Central memory CD8-positive, alpha-beta T cell (primary cell): ENCODE data around the gene OLA1.
"Not testable (repeated sequence)": the region's sequence is repeated elsewhere in the genome, so short reads cannot be mapped to it uniquely, and the experiment has no call there.

Source experiments
- ATAC-seq: fragments of 150-1000 bp; cut with Tn5 transposase; replicated peaks from 2 replicates; pipeline ENCODE4 v1.10.0; 2022; ENCODE audit warnings: mild to moderate bottlenecking, moderate FRiP score, moderate number of reproducible peaks; ENCODE audit not compliant: poor library complexity, severe bottlenecking; ENCODE audit errors: extremely low read depth
- DNase-seq, 2 donors: peaks; one replicate each; pipeline ENCODE4 v3.0.0; 2021; ENCODE audit warnings: low spot score in 2 of 2
- H3K27ac Mint-ChIP-seq: one replicate; pipeline ENCODE4 v1.8.0; 2022; ENCODE audit warnings: low read depth, mild to moderate bottlenecking, moderate library complexity, mixed read lengths
- H3K27me3 Mint-ChIP-seq: one replicate; pipeline ENCODE4 v1.8.0; 2022; ENCODE audit warnings: mixed read lengths
- H3K36me3 Mint-ChIP-seq: one replicate; pipeline ENCODE4 v1.8.0; 2022; ENCODE audit warnings: mild to moderate bottlenecking, moderate library complexity, mixed read lengths; ENCODE audit not compliant: insufficient read depth
- H3K4me1 Mint-ChIP-seq: one replicate; pipeline ENCODE4 v1.8.0; 2022; ENCODE audit warnings: mixed read lengths
- H3K4me3 Mint-ChIP-seq: one replicate; pipeline ENCODE4 v1.8.0; 2022; ENCODE audit warnings: mild to moderate bottlenecking, moderate library complexity, mixed read lengths
- H3K9me3 Mint-ChIP-seq: one replicate; pipeline ENCODE4 v1.8.0; 2022; ENCODE audit warnings: mixed read lengths

Gene OLA1

DNA sequence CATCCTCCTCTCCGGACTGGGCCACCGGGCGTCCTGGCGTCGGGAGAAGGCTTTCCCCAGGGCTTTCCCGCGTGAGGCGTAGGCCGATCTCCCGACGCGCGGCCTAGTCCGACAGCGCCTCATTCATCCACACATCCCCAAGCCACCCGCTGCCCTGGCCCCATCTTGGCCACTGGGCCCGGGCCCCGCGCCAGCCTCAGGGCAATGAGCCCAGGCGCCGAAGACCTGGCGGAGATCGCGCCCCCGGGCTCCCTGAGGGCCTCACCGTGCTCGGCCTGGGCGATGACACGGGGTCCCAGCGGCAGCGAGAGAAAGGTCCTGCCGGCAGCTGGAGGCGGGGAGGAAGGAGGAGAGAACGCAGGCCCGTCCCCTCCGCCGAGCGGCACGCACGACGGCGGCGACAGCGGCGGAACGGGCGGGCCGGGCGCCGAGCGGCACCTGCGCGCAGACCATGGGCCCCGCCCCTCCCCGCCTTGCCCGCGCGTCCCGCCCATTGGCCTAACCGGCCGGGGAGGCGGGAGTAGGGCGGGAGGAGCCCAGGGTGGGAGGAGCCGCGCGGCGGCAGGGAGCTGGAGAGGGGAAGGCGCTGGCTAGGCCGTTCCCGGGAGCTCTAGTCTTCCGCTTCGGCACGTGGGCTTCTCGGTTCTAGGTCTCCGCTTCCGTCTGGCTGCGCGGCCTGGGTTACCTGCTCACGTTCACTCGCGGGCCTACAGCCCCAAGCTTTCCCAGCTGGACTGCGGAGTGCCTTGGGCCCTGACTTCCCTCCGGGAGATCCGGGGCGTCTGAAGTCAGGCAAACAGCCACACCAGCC lies at the start of gene OLA1:
TSS of gene OLA1 (minus strand) at position 346 of the 811 bp plus-strand sequence. CDS start 1,717 bp downstream, outside the sequence.
- peaks cover 10% of the 10 kb centered on the region for H3K36me3 Mint-ChIP-seq
- H3K4me1 Mint-ChIP-seq = peaks cover 10% of the 10 kb centered on the region
- no peaks in the 10 kb centered on the region for H3K9me3 Mint-ChIP-seq
- DNase-seq (peak; percentile 89 to 95), ATAC-seq (peak; percentile 98)
- H3K4me3 Mint-ChIP-seq = peak within 1 kb of the TSS; percentile 87
- no peaks in the 10 kb centered on the region for H3K27me3 Mint-ChIP-seq
- H3K27ac Mint-ChIP-seq = peak within 1 kb of the TSS; percentile 80

DNA sequence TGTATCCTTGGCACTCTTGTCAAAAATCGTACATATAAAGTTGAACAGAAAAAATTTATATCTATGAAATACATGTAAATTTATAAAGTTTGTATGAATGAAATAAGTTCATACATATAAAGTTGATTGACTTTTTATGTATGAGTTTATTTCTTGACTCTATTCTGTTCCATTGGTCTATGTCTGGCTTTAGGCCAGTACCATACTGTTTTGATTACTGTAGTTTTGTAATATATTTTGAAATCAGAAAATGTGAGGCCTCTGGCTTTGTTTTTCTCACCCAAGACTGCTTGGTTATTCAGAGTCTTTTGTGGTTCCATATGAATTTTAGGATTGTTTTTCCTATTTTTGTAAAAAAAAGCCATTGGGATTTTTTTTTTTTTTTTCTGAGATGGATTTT lies 44.6 kb upstream of the OLA1 start:
- no peak overlapping the region for H3K27ac Mint-ChIP-seq
- no peaks in the 10 kb centered on the region for H3K4me1 Mint-ChIP-seq
- H3K27me3 Mint-ChIP-seq = peaks cover 53% of the 10 kb centered on the region
- DNase-seq (no peak), ATAC-seq (no peak)
- no peak overlapping the region for H3K4me3 Mint-ChIP-seq
- peaks cover 2% of the 10 kb centered on the region for H3K36me3 Mint-ChIP-seq
- H3K9me3 Mint-ChIP-seq = no peaks in the 10 kb centered on the region

DNA sequence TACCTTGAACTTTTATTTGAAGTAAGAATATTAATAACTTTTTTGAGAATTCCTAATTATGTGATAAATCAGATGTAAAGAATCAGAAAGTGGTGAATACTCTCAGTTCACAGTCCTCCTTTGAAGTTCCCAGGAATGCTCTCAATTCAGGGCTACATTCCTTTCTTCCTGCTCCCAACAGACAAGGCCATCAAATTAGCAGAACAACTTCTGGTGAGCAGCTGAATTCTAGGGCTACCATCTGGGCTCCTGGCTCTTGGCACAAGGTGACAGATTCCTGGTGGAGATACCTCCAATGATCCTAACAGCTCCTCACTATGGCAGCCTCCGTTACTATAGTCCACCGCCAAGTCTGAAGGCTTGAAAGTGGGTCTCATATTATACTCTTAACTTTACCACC lies 37.8 kb upstream of the OLA1 start:
- no peaks in the 10 kb centered on the region for H3K36me3 Mint-ChIP-seq
- ATAC-seq = no peak
- H3K27ac Mint-ChIP-seq = no peak overlapping the region
- H3K4me3 Mint-ChIP-seq = no peak overlapping the region
- H3K9me3 Mint-ChIP-seq = no peaks in the 10 kb centered on the region
- DNase-seq = no peak
- peaks cover 78% of the 10 kb centered on the region for H3K27me3 Mint-ChIP-seq
- H3K4me1 Mint-ChIP-seq = no peaks in the 10 kb centered on the region

DNA sequence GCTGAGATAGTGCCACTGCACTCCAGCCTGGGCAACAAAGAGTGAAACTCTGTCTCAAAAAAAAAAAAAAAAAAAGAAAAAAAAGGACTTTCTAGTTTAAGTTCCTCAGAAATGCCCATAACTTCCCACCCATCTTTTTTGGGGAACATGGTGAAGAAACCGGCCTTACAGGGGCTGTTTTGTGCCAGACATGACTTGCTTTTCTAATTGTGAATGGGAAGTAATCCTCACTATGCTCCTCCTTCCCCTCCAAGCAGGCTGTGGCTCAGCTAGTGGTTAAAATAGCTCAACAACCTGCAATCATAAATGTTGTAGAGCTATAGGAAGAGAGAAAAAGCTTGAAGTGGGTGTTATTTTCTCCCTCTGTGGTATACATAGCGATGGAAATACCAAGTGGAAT lies 34.1 kb upstream of the OLA1 start:
- Mint-ChIP-seq H3K27ac (no peak overlapping the region), H3K4me1 (no peaks in the 10 kb centered on the region), H3K36me3 (no peaks in the 10 kb centered on the region), H3K4me3 (no peak overlapping the region), H3K9me3 (no peaks in the 10 kb centered on the region), H3K27me3 (peaks cover 65% of the 10 kb centered on the region)
- DNase-seq (no peak), ATAC-seq (no peak)

DNA sequence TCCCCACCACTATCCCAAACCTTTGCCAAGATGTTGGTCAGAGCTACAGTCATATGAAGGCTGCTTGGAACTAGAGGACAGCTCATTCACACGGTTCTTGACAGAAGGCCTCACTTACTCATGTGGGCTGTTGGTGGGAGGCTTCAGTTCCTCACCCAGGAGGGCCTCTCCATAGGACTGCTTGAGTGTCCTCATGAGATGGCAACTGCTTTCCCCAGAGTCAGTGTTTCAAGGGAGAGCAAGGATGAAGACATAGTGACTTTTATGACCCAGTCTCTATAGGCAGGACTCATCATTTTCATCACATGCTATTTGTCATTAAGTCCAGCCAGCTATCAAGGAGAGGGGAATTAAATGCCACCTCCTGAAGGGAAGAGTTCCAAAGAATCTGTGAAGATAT lies 33.4 kb upstream of the OLA1 start:
- peaks cover 58% of the 10 kb centered on the region for H3K27me3 Mint-ChIP-seq
- DNase-seq = no peak
- H3K36me3 Mint-ChIP-seq = no peaks in the 10 kb centered on the region
- ATAC-seq = no peak
- no peaks in the 10 kb centered on the region for H3K9me3 Mint-ChIP-seq
- no peaks in the 10 kb centered on the region for H3K4me1 Mint-ChIP-seq
- no peak overlapping the region for H3K4me3 Mint-ChIP-seq
- H3K27ac Mint-ChIP-seq = no peak overlapping the region

DNA sequence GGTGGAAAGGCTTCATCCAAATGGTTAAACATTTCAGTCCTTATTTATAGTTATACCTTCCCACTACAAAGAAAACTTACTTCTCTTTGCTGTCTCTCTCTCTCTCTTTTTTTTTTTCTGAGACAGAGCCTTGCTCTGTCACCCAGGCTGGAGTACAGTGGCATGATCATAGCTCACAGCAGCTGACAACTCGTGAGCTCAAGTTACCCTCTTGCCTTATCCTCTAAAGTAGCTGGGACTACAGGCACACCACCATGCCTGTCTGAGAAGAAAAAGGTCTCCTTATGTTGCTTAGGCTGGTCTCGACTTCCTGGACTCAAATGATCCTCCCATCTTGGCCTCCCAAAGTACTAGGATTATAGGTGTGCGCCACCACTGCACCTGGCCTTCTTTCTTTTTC lies 32.3 kb upstream of the OLA1 start:
- Mint-ChIP-seq H3K4me1 (no peaks in the 10 kb centered on the region), H3K27me3 (peaks cover 47% of the 10 kb centered on the region), H3K27ac (no peak overlapping the region), H3K4me3 (no peak overlapping the region), H3K9me3 (no peaks in the 10 kb centered on the region), H3K36me3 (no peaks in the 10 kb centered on the region)
- ATAC-seq = no peak
- no peak for DNase-seq

DNA sequence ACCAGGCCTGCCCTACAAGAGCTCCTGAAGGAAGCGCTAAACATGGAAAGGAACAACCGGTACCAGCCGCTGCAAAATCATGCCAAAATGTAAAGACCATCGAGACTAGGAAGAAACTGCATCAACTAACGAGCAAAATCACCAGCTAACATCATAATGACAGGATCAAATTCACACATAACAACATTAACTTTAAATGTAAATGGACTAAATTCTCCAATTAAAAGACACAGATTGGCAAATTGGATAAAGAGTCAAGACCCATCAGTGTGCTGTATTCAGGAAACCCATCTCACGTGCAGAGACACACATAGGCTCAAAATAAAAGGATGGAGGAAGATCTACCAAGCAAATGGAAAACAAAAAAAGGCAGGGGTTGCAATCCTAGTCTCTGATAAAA lies 21.9 kb upstream of the OLA1 start:
- H3K9me3 Mint-ChIP-seq, H3K4me3 Mint-ChIP-seq, H3K27ac Mint-ChIP-seq, H3K4me1 Mint-ChIP-seq, DNase-seq, ATAC-seq, H3K36me3 Mint-ChIP-seq: not testable (repeated sequence)
- peaks cover 42% of the 10 kb centered on the region for H3K27me3 Mint-ChIP-seq

DNA sequence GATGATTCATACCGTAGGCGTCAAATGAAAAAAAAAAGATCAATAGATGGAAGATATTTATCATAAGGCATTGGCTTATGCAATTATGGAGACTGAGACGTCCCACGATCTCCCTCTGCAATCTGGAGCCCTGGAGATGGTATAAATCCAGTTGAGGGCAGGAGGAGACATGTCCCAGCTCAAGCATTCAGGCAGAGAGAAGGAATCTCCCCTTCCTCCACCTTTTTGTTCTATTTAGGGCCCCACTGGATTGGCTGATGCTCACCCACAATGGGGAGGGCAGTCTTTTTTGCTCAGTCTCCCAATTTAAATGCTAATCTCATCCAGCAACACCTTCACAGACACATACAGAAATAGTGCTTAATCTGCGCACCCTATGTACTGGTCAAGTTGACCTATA lies 18.0 kb upstream of the OLA1 start:
- no peak for DNase-seq
- no peak overlapping the region for H3K4me3 Mint-ChIP-seq
- H3K9me3 Mint-ChIP-seq = no peaks in the 10 kb centered on the region
- no peaks in the 10 kb centered on the region for H3K36me3 Mint-ChIP-seq
- ATAC-seq = no peak
- peaks cover 65% of the 10 kb centered on the region for H3K27me3 Mint-ChIP-seq
- H3K27ac Mint-ChIP-seq = no peak overlapping the region
- H3K4me1 Mint-ChIP-seq = no peaks in the 10 kb centered on the region

DNA sequence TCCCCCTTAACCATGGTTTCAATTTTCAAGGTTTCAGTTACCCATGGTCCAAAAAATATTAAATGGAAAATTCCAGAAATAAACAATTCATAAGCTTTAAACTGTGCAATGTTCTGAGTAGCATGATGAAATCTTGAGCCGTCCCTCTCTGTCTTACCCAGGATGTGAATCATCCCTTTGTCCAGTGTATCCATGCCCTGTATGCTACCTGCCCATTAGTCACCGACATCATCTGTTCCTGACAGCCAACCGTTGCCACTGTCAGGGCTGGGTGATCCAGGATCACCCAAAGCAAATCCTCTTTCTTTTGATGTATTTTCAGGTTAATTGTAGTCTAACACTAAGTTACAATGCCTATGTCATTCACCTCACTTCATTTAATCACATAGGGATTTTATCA lies 15.7 kb upstream of the OLA1 start:
- no peak overlapping the region for H3K4me3 Mint-ChIP-seq
- peaks cover 67% of the 10 kb centered on the region for H3K27me3 Mint-ChIP-seq
- H3K4me1 Mint-ChIP-seq = no peaks in the 10 kb centered on the region
- H3K27ac Mint-ChIP-seq = no peak overlapping the region
- H3K36me3 Mint-ChIP-seq = no peaks in the 10 kb centered on the region
- DNase-seq (no peak), ATAC-seq (no peak)
- no peaks in the 10 kb centered on the region for H3K9me3 Mint-ChIP-seq

DNA sequence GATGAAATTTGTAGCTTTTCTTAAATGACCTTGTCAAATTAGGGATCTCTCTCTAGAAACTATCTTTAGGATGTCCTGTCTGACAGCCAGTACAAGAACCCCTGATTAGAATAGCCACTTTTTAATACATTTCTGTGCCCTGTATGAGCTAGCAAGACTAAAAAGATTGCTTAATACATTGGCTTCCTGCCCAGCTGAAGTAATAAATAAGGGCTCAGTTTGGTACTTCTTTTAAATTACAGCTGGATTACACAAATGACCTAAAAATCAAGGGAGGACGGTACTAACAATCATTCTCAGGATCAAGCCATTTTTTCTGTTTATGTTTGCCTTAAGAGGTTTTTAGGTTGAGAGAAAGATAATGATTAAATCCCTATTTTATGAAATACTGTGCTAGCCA lies 11.6 kb upstream of the OLA1 start:
- ATAC-seq = no peak
- Mint-ChIP-seq H3K4me3 (no peak overlapping the region), H3K4me1 (no peaks in the 10 kb centered on the region), H3K36me3 (no peaks in the 10 kb centered on the region), H3K27ac (no peak overlapping the region), H3K27me3 (peaks cover 35% of the 10 kb centered on the region), H3K9me3 (no peaks in the 10 kb centered on the region)
- no peak for DNase-seq

DNA sequence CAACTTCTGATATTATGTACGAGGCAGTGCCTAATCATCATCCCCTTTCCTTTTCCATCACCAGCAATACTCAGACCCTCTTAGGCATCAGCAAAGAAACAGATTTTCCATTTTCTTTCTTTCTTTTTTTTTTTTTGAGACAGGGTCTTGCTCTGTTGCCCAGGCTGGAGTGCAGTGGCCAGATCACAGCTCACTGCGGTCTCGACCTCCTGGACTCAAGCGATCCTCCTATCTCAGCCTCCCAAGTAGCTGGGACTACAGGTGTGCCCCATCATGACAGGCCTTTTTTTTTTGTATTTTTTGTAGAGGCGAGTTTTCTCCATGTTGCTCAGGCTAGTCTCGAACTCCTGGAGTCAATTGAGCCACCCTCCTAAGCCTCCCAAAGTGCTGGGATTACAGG lies 5.9 kb upstream of the OLA1 start:
- Mint-ChIP-seq H3K36me3 (no peaks in the 10 kb centered on the region), H3K4me1 (no peaks in the 10 kb centered on the region), H3K27me3 (peaks cover 8% of the 10 kb centered on the region), H3K9me3 (no peaks in the 10 kb centered on the region), H3K27ac (no peak overlapping the region), H3K4me3 (no peak overlapping the region)
- ATAC-seq (no peak), DNase-seq (no peak)

DNA sequence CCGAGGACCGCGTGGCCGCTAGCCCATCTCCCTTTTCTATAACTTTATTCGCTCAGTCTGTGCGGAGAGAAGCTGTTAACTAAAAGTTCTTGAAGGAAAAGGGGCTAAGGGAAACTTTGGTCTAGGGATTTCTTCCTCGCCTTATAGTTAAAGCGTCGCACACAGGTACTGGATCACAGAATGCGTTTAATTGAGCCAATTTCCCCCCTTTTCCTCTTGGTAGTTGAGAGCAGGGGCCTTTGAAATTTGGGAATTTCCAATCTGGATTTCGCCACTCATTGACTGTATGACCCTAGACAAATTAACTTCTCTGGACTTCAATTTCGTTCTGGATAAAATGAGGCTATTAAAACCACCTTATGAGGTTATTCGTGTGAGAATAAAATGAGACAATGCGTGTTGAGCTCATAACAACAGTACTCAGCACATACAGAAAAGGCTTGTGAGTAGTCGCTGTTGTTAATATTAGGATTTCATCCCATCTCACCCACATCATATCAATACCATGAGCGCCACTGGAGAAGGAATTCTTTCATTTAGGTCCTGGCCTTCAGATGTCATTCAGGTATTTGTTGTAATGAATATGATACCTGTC lies 763 bp upstream of the OLA1 start:
- ATAC-seq = no peak
- no peak overlapping the region for H3K27ac Mint-ChIP-seq
- no peaks in the 10 kb centered on the region for H3K27me3 Mint-ChIP-seq

DNA sequence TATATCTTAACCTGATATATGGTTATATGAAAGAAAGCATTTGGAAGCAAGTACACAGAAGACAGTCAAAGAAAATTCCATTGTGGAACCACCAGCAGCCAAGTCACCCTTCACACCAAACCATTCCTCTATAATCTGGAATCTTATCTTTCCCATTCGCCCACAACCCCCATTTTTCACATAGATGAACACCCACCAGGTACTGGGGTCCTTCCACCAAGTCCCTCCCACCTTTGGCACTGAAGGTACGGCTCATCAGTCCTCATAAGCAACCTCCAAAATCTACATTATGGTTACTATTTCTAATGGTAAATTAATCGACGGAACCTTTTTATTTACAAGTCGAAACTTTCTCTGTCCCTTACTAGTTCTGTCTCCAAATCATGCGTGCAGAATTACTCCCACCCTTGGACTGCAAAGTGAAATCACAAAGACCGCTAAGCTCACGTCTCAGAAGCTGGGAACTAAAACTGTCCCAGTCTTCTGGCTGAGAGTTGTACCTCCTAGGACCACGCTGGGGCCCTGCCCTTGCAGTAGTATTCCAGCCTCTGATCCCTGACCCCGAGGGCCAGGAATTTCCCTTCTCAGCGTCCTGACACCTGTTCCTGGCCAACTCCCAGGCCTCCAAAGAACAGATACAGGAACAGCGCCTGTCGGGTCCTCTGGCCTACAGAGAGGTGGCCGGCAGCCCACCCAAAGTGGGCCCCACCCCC lies 702 bp downstream of the OLA1 start:
- peak overlapping the region; percentile 87 for H3K4me3 Mint-ChIP-seq
- ATAC-seq (no peak), DNase-seq (no peak)
- peak overlapping the region; percentile 80 for H3K27ac Mint-ChIP-seq
- H3K27me3 Mint-ChIP-seq = no peaks in the 10 kb centered on the region
- H3K4me1 Mint-ChIP-seq = peaks cover 10% of the 10 kb centered on the region
- no peaks in the 10 kb centered on the region for H3K9me3 Mint-ChIP-seq
- H3K36me3 Mint-ChIP-seq = peaks cover 10% of the 10 kb centered on the region

More for the DNA sequence above, 763 bp upstream of the OLA1 start:
- no peak for DNase-seq
- Mint-ChIP-seq H3K4me3 (peak overlapping the region; percentile 87), H3K36me3 (peaks cover 8% of the 10 kb centered on the region), H3K4me1 (peaks cover 10% of the 10 kb centered on the region), H3K9me3 (no peaks in the 10 kb centered on the region)
